Duodenal mucosa (tissue), 2 donors: Measurements from ENCODE around the gene CCL18.

Experiments used
- H3K27ac ChIP-seq: one replicate; pipeline ENCODE4 v1.7.0; 2013; ENCODE audit warnings: low read depth, low read length
- H3K27me3 ChIP-seq, 2 donors: one replicate each; pipeline ENCODE4 v1.7.0; 2013; ENCODE audit warnings: low read length in 2 of 2, control low read depth in 1 of 2; ENCODE audit not compliant: insufficient read depth in 2 of 2, control insufficient read depth in 1 of 2
- H3K36me3 ChIP-seq, 2 donors: one replicate each; pipeline ENCODE4 v1.7.0; 2013; ENCODE audit warnings: low read length in 2 of 2, control low read depth in 1 of 2; ENCODE audit not compliant: insufficient read depth in 2 of 2, control insufficient read depth in 1 of 2
- H3K4me1 ChIP-seq, 2 donors: one replicate each; pipeline ENCODE4 v1.7.0; 2013; ENCODE audit warnings: low read length in 2 of 2, control low read depth in 1 of 2; ENCODE audit not compliant: insufficient read depth in 2 of 2, control insufficient read depth in 1 of 2
- H3K4me3 ChIP-seq, 2 donors: one replicate each; pipeline ENCODE4 v1.7.0; 2013; ENCODE audit warnings: low read length in 2 of 2, low read depth in 1 of 2
- H3K9ac ChIP-seq, 2 donors: one replicate each; pipeline ENCODE4 v1.7.0; 2013; ENCODE audit warnings: low read length in 2 of 2, low read depth in 1 of 2
- H3K9me3 ChIP-seq, 2 donors: one replicate each; pipeline ENCODE4 v1.7.0; 2013; ENCODE audit warnings: low read length in 2 of 2, control low read depth in 1 of 2; ENCODE audit not compliant: control insufficient read depth in 1 of 2

CCL18 gene

DNA sequence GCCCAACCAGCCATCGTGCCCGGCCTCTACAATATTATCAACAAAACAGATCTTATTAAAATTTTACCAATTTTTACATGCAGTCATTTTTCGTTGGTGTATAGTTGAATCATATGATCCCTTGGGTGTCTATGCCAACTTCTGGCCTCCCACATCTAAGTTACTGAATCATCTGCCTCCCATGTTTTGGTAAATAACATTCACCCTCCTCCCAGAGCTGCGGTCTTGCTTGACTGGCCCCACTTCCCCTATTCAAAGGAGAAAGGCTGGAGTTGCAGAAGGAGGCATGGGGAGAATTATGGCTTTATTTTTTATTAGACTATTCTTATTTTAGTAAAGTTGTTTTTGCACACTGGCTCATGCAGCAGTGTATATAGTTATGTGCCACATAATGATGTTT is 27.8 kb upstream of the CCL18 start:
- H3K4me1 ChIP-seq, result peaks cover 17 to 37% of the 10 kb centered on the region in 2 donors
- H3K9ac ChIP-seq, result no peak overlapping the region
- H3K27ac ChIP-seq, result no peak overlapping the region

DNA sequence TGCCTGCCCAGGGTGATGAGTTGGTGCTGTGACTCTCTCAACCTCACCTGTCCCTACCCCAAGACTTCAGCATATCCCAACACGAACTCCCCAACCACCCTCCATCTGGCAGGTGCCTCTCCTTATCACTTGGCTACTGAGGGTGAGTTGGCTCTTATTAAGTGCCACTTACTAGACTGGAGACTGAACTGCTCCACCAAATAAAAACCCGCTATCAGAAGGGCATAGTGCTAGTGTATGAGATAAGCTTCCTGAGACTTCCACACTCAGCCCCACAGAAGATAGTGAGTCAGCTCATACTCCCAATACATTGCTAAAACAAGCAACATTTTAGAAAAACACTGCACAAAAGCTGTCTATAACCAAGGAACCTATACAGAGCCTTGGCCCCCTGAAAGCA is 16.0 kb upstream of the CCL18 start:
- peaks cover 0 to 2% of the 10 kb centered on the region in 2 donors for H3K9me3 ChIP-seq
- no peaks in the 10 kb centered on the region for H3K36me3 ChIP-seq
- H3K4me3 ChIP-seq, result no peak overlapping the region
- H3K4me1 ChIP-seq, result peaks cover 0 to 10% of the 10 kb centered on the region in 2 donors
- H3K9ac ChIP-seq, result no peak overlapping the region
- no peak overlapping the region for H3K27ac ChIP-seq
- no peaks in the 10 kb centered on the region for H3K27me3 ChIP-seq

More for the DNA sequence above, 27.8 kb upstream of the CCL18 start:
- Histone ChIP-seq H3K4me3 (no peak overlapping the region), H3K36me3 (no peaks in the 10 kb centered on the region), H3K9me3 (no peaks in the 10 kb centered on the region), H3K27me3 (no peaks in the 10 kb centered on the region)

- Histone ChIP-seq H3K4me1 (peaks cover 0 to 10% of the 10 kb centered on the region in 2 donors), H3K4me3 (no peak overlapping the region), H3K27ac (no peak overlapping the region), H3K9me3 (peaks cover 0 to 2% of the 10 kb centered on the region in 2 donors), H3K27me3 (no peaks in the 10 kb centered on the region), H3K36me3 (no peaks in the 10 kb centered on the region), H3K9ac (no peak overlapping the region)
Measured at GRCh38 chr17:36049643-36050042, 14.4 kb upstream of the CCL18 start.

DNA sequence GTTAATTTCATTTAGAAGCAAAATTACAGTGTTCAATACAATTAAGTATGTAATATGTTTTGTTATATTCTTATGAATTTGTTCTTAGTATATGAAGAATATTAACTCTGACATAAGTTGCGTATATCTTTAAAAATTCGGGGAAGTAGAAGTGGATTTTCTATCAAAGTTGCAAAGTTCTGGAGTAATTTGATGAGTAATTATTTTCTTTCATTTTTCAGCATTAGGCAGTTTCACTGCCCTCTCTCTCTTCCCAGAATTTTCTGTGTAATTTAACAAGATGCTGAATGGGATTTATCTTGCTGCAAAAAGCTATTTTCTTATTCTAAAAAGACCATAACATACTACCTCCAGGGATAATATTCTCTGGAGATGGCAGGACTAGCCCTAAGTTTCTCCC is 8.9 kb upstream of the CCL18 start:
- no peak overlapping the region for H3K27ac ChIP-seq
- no peaks in the 10 kb centered on the region for H3K4me1 ChIP-seq
- no peak overlapping the region for H3K9ac ChIP-seq
- H3K36me3 ChIP-seq, result no peaks in the 10 kb centered on the region
- no peaks in the 10 kb centered on the region for H3K9me3 ChIP-seq
- H3K4me3 ChIP-seq, result no peak overlapping the region
- H3K27me3 ChIP-seq, result no peaks in the 10 kb centered on the region

- H3K36me3 ChIP-seq, result no peaks in the 10 kb centered on the region
- H3K27ac ChIP-seq, result no peak overlapping the region
- no peaks in the 10 kb centered on the region for H3K9me3 ChIP-seq
- no peaks in the 10 kb centered on the region for H3K27me3 ChIP-seq
- H3K4me1 ChIP-seq, result no peaks in the 10 kb centered on the region
- H3K9ac ChIP-seq, result no peak overlapping the region
- no peak overlapping the region for H3K4me3 ChIP-seq
Measured at GRCh38 chr17:36055921-36056520, 8.1 kb upstream of the CCL18 start.

GRCh38 chr17:36057911-36058310 is 6.2 kb upstream of the CCL18 start:
- H3K9me3 ChIP-seq, result no peaks in the 10 kb centered on the region
- no peaks in the 10 kb centered on the region for H3K4me1 ChIP-seq
- no peaks in the 10 kb centered on the region for H3K36me3 ChIP-seq
- H3K9ac ChIP-seq, result no peak overlapping the region
- H3K4me3 ChIP-seq, result no peak overlapping the region
- H3K27me3 ChIP-seq, result no peaks in the 10 kb centered on the region
- no peak overlapping the region for H3K27ac ChIP-seq

DNA sequence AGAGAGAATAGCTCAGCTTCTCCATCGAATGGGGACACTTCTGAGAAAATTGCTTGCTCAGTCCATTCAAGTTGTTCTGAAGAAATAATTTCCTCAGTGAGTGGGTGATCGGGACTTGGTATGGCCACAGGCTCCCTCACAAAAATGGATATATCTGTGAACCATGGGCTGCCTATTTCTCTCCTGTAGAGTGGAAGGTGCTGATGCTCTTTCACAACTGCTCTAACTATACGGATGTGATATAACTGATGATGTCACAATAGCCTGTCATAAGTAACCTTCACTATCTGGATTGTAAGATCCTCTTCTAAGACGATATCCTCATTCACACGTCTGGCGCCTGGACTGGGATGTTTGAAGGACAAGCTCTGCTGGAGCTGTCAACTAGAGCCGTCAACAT is 4.7 kb upstream of the CCL18 start:
- no peaks in the 10 kb centered on the region for H3K36me3 ChIP-seq
- H3K27ac ChIP-seq, result no peak overlapping the region
- no peaks in the 10 kb centered on the region for H3K27me3 ChIP-seq
- H3K9me3 ChIP-seq, result no peaks in the 10 kb centered on the region
- H3K4me1 ChIP-seq, result no peaks in the 10 kb centered on the region
- no peak overlapping the region for H3K4me3 ChIP-seq
- H3K9ac ChIP-seq, result no peak overlapping the region

DNA sequence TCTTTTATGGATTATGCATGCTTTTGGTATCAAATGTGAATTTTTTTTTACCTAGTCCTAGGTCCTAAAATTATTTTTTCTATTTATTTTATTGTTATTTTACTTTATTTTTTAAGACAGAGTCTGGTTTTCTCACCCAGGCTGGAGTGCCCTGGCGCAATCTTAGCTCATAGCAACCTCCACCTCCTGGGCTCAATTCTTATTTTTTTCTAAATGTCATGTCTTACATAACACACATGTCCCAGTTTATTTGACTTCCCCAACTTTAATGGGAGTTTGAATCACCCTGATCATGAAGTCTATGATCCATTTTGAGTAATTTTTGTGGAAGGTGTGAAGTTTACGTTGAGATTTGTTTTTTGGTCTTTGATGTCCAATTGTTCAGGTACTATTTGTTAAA is 3.3 kb upstream of the CCL18 start:
- Histone ChIP-seq H3K36me3 (no peaks in the 10 kb centered on the region), H3K27ac (no peak overlapping the region), H3K9me3 (no peaks in the 10 kb centered on the region), H3K9ac (no peak overlapping the region), H3K4me1 (no peaks in the 10 kb centered on the region), H3K4me3 (no peak overlapping the region), H3K27me3 (no peaks in the 10 kb centered on the region)

GRCh38 chr17:36066365-36066985 is 2.4 kb downstream of the CCL18 start:
- no peaks in the 10 kb centered on the region for H3K27me3 ChIP-seq
- no peaks in the 10 kb centered on the region for H3K36me3 ChIP-seq
- no peak overlapping the region for H3K4me3 ChIP-seq
- no peak overlapping the region for H3K9ac ChIP-seq
- H3K4me1 ChIP-seq, result no peaks in the 10 kb centered on the region
- H3K27ac ChIP-seq, result no peak overlapping the region
- no peaks in the 10 kb centered on the region for H3K9me3 ChIP-seq

GRCh38 chr17:36068524-36068923 is 4.5 kb downstream of the CCL18 start:
- no peak overlapping the region for H3K4me3 ChIP-seq
- H3K36me3 ChIP-seq, result no peaks in the 10 kb centered on the region
- H3K4me1 ChIP-seq, result no peaks in the 10 kb centered on the region
- H3K9me3 ChIP-seq, result no peaks in the 10 kb centered on the region
- no peak overlapping the region for H3K27ac ChIP-seq
- no peaks in the 10 kb centered on the region for H3K27me3 ChIP-seq
- H3K9ac ChIP-seq, result no peak overlapping the region
